Lower leg skin (tissue), 4 donors: ENCODE measurements around the gene CCL7. TPM values are rescaled to one million over a fixed set of nuclear protein-coding genes. Genes with fewer than 3 reads are reported as not detected.

Source experiments
- DNase-seq, 2 donors: peaks; one replicate each; pipeline ENCODE4 v3.0.0-alpha.2; 2019; ENCODE audit warnings: low spot score in 2 of 2
- H3K4me3 ChIP-seq: fragments of 200-600 bp; sonication (generic); 2 replicates; pipeline ENCODE4 v1.5.1; 2017; ENCODE audit warnings: mild to moderate bottlenecking, low read depth; ENCODE audit not compliant: poor library complexity, severe bottlenecking
- POLR2A ChIP-seq, 2 donors: fragments of 450-650 bp; IDR thresholded peaks; one replicate each; pipeline ENCODE4 v1.6.1; 2016 to 2017; ENCODE audit warnings: antibody characterized with exemption in 2 of 2, mild to moderate bottlenecking in 1 of 2, moderate library complexity in 1 of 2
- WGBS, 2 donors: methylation state at CpG; one replicate each; pipeline ENCODE4 v1.1.5; 2018; 5-methylcytosine and 5-hydroxymethylcytosine counted together
- intact Hi-C: fragments of 100-400 bp; cut with DNase I; formaldehyde crosslinking; loops from one replicate; pipeline ENCODE4 v1.15.0; 2023; ENCODE audit warnings: low total_unique reads
- total RNA-seq, 4 donors: library from RNA; depleted of rRNA; stranded (reverse); fragments of >200 nt; gene quantifications; one replicate each; pipeline ENCODE4 v1.1.0, GENCODE V29; 2016
- TF ChIP-seq, protein P1 (sequence below), 3 donors: fragments of 450-650 bp; IDR thresholded peaks; one replicate each; pipeline ENCODE4 v1.5.1; 2016; ENCODE audit warnings: antibody characterized with exemption in 3 of 3, mild to moderate bottlenecking in 3 of 3, moderate library complexity in 2 of 3

The CCL7 gene
- total RNA-seq, 4 donors from 2014 or later: not detected

GRCh38 chr17:34242587-34243363 is 27.2 kb upstream of the CCL7 start:
- intact Hi-C loops: no loop called here
- TF ChIP-seq POLR2A (IDR thresholded peaks at IDR 0.05): no peak
- TF ChIP-seq, protein P1, sequence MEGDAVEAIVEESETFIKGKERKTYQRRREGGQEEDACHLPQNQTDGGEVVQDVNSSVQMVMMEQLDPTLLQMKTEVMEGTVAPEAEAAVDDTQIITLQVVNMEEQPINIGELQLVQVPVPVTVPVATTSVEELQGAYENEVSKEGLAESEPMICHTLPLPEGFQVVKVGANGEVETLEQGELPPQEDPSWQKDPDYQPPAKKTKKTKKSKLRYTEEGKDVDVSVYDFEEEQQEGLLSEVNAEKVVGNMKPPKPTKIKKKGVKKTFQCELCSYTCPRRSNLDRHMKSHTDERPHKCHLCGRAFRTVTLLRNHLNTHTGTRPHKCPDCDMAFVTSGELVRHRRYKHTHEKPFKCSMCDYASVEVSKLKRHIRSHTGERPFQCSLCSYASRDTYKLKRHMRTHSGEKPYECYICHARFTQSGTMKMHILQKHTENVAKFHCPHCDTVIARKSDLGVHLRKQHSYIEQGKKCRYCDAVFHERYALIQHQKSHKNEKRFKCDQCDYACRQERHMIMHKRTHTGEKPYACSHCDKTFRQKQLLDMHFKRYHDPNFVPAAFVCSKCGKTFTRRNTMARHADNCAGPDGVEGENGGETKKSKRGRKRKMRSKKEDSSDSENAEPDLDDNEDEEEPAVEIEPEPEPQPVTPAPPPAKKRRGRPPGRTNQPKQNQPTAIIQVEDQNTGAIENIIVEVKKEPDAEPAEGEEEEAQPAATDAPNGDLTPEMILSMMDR (IDR thresholded peaks at IDR 0.05): no peak
- no peak overlapping the region for H3K4me3 ChIP-seq
- no peak for DNase-seq
- WGBS, 2 donors: 69 to 72% methylated on average over 8 of the region's 8 CpGs

DNA sequence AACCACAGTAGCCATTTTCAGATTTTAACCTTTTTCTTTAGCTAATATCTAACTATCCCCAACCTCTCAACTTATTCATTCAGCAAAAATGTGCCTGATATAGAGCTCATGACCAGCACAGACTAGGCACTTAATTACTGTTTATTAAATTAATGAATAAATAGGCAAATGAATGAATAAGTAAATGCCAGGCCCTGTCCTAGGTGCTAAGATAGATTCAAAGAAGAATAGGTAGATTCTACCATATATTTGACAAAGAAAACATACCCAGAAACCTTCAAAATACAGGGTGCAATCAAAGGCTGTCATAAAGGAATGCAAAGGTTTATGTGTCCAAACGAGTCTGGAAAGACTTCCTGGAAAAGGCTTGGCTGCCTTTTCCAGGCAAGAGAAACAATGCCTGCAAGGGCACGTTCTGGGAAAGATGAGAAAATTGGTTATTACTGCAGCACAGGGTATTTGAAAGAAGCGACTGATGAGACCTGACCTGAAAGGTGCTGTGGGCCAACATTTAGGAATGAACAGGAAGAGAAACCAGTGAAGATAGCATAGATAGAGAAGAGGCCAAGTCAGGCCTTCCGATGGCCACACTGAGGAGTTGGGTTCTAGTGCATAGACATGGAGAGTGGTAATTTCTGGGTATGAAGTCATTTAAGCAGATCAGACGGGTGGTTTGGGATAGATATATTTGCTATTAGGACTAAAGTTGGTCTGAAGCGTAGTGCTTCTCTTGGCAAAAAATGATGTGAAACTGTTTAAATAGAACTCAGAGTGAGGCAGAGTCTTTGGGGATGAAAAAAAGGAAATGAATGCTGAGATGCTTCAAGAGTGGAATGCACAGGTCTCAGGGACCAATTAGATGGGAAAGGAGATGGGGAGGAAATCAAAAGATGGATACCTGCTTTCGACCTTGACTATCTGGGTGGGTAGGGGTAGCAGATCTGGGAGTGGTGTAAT is 26.4 kb upstream of the CCL7 start:
- H3K4me3 ChIP-seq: no peak overlapping the region
- WGBS, 2 donors: 49 to 56% methylated on average over 7 of the region's 7 CpGs
- TF ChIP-seq, protein P1 (IDR thresholded peaks at IDR 0.05): no peak
- no peak for DNase-seq
- intact Hi-C loops: no loop called here

GRCh38 chr17:34245351-34245905 is 24.6 kb upstream of the CCL7 start:
- no peak for DNase-seq
- 80 to 90% methylated on average over 6 of the region's 6 CpGs for WGBS, 2 donors
- H3K4me3 ChIP-seq: no peak overlapping the region
- TF ChIP-seq POLR2A (IDR thresholded peaks at IDR 0.05): no peak
- TF ChIP-seq, protein P1 (IDR thresholded peaks at IDR 0.05): no peak
- intact Hi-C loops: no loop called here

- intact Hi-C loops: no loop called here
- TF ChIP-seq POLR2A (IDR thresholded peaks at IDR 0.05): no peak
- TF ChIP-seq, protein P1 (IDR thresholded peaks at IDR 0.05): no peak
- WGBS, 2 donors: 72 to 97% methylated on average over 1 of the region's 1 CpG
- no peak overlapping the region for H3K4me3 ChIP-seq
- no peak for DNase-seq
These were observed 23.6 kb upstream of the CCL7 start for GRCh38 chr17:34246446-34246845.

GRCh38 chr17:34246881-34247280 is 23.1 kb upstream of the CCL7 start:
- 82 to 84% methylated on average over 3 of the region's 3 CpGs for WGBS, 2 donors
- no peak for DNase-seq
- intact Hi-C loops: no loop called here
- H3K4me3 ChIP-seq: no peak overlapping the region
- TF ChIP-seq, protein P1 (IDR thresholded peaks at IDR 0.05): no peak
- TF ChIP-seq POLR2A (IDR thresholded peaks at IDR 0.05): no peak
